ENCODE data around the gene AGAP3.
A peak's percentile ranks its signal among the peaks of the same experiment; 100 is the strongest.

The AGAP3 gene

DNA sequence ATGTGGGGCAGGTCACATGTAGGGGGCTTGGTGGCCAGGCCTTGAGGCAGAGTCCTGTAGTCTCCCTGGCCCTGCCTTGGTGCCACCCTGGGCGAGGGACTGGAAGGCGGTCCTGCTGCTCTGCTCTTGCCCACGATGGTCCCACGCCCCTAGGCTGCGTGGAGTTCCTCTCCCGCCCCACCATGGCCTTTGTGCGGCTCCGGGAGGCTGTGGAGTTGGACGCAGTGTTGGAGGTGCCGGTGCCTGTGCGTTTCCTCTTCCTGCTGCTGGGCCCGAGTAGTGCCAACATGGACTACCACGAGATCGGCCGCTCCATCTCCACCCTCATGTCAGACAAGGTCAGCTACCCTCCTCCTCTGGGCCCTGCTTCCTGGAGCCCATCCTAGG lies 15.7 kb upstream of the AGAP3 start:
- Histone ChIP-seq H3K36me3 (ENCODE audit: control insufficient read depth, insufficient read depth, low read length) (peaks cover 57% of the 10 kb centered on the region), H3K4me1 (ENCODE audit: control insufficient read depth, insufficient read depth, low read length) (no peaks in the 10 kb centered on the region), H3K9ac (ENCODE audit: low read length) (no peak overlapping the region), H3K27ac (ENCODE audit: low read depth, low read length) (no peak overlapping the region), H3K27me3 (ENCODE audit: control insufficient read depth, insufficient read depth, low read length) (no peaks in the 10 kb centered on the region), H3K4me3 (ENCODE audit: low read length) (no peak overlapping the region)

DNA sequence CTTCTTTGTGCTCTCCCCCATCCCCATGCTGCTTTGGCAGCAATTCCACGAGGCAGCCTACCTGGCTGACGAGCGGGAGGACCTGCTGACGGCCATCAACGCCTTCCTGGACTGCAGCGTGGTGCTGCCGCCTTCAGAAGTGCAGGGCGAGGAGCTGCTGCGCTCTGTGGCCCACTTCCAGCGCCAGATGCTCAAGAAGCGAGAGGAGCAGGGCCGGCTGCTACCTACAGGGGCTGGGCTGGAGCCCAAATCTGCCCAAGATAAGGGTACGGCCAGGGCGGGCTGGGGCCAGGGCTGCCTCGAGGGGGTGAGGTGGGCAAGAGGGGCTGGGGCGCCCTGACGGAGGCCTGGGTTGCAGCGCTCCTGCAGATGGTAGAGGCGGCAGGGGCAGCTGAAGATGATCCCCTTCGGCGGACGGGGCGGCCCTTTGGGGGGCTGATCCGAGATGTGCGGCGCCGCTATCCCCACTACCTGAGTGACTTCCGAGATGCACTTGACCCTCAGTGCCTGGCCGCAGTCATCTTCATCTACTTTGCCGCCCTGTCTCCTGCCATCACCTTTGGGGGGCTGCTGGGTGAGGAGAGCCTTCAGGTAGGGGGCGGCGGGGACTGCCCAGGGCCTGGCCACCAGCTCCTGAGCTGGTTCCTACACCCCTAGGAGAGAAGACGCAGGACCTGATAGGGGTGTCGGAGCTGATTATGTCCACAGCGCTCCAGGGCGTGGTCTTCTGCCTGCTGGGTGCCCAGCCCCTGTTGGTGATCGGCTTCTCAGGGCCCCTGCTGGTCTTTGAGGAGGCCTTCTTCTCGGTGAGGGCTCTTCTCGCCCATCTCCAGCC lies 15.0 kb upstream of the AGAP3 start:
- Histone ChIP-seq H3K27ac (ENCODE audit: low read depth, low read length) (no peak overlapping the region), H3K4me1 (ENCODE audit: control insufficient read depth, insufficient read depth, low read length) (no peaks in the 10 kb centered on the region), H3K9ac (ENCODE audit: low read length) (no peak overlapping the region), H3K4me3 (ENCODE audit: low read length) (no peak overlapping the region), H3K36me3 (ENCODE audit: control insufficient read depth, insufficient read depth, low read length) (peaks cover 62% of the 10 kb centered on the region), H3K27me3 (ENCODE audit: control insufficient read depth, insufficient read depth, low read length) (no peaks in the 10 kb centered on the region)

DNA sequence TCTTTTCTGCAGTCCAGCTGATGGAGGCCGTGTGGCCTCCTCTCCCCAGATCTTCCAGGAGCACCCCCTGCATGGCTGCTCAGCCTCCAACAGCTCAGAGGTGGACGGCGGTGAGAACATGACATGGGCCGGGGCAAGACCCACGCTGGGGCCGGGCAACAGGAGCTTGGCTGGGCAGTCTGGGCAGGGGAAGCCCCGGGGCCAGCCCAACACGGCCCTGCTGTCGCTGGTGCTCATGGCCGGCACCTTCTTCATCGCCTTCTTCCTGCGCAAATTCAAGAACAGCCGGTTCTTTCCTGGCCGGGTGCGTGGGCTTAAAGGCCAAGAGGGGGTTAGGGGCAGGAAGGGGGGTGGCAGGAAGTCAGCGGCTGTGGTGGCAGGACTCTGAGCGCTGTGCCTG lies 12.3 kb upstream of the AGAP3 start:
- Histone ChIP-seq H3K36me3 (ENCODE audit: control insufficient read depth, insufficient read depth, low read length) (peaks cover 44% of the 10 kb centered on the region), H3K4me1 (ENCODE audit: control insufficient read depth, insufficient read depth, low read length) (no peaks in the 10 kb centered on the region), H3K9ac (ENCODE audit: low read length) (no peak overlapping the region), H3K27ac (ENCODE audit: low read depth, low read length) (no peak overlapping the region), H3K27me3 (ENCODE audit: control insufficient read depth, insufficient read depth, low read length) (no peaks in the 10 kb centered on the region), H3K4me3 (ENCODE audit: low read length) (no peak overlapping the region)

DNA sequence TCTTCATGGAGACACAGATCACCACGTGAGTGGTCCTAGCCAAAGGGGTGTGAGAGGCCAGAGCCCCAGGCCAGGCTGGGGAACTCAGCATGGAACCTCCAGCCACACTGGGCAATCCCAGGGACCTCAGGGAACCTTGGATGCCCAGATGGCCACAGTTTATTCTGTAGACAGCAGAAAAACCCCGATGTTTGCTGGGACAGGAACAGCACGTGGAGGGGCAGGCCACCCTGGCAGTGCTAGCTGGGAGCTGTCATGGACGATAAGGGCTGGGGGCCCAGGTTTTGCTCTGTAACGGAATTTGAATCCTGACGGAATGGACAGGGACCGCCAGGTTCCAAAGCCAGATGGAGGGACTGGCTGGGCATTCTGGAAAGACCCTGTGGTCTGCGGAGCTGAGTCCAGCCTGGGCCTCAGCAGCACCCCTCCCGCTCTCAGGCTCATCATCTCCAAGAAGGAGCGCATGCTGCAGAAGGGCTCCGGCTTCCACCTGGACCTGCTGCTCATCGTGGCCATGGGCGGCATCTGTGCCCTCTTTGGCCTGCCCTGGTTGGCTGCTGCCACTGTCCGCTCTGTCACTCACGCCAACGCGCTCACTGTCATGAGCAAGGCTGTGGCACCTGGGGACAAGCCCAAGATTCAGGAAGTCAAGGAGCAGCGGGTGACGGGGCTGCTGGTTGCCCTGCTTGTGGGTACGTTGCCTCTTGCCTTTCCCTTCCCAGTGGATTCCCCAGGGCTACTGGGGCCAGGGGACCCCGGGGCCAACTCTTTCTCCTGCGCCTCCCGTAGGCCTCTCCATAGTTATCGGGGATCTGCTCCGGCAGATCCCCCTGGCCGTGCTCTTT lies 11.2 kb upstream of the AGAP3 start:
- peaks cover 40% of the 10 kb centered on the region for H3K36me3 ChIP-seq (ENCODE audit: control insufficient read depth, insufficient read depth, low read length)
- peaks cover 7% of the 10 kb centered on the region for H3K4me1 ChIP-seq (ENCODE audit: control insufficient read depth, insufficient read depth, low read length)
- H3K27ac ChIP-seq (ENCODE audit: low read depth, low read length), result no peak overlapping the region
- no peaks in the 10 kb centered on the region for H3K27me3 ChIP-seq (ENCODE audit: control insufficient read depth, insufficient read depth, low read length)
- no peak overlapping the region for H3K9ac ChIP-seq (ENCODE audit: low read length)
- H3K4me3 ChIP-seq (ENCODE audit: low read length), result no peak overlapping the region

DNA sequence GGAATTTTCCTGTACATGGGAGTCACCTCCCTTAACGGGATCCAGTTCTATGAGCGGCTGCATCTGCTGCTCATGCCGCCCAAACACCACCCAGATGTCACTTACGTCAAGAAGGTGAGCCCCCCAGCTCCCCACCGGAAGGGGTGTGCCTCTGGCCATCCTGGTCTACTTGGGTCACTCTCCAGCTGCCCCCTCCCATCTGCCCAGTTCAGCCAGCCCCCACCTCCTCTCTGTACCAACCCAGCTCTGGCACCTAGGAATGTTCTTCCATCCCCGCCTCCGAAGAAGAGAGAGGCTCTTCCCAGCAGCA lies 10.7 kb upstream of the AGAP3 start:
- Histone ChIP-seq H3K4me3 (ENCODE audit: low read length) (no peak overlapping the region), H3K4me1 (ENCODE audit: control insufficient read depth, insufficient read depth, low read length) (peaks cover 7% of the 10 kb centered on the region), H3K27me3 (ENCODE audit: control insufficient read depth, insufficient read depth, low read length) (no peaks in the 10 kb centered on the region), H3K9ac (ENCODE audit: low read length) (no peak overlapping the region), H3K27ac (ENCODE audit: low read depth, low read length) (no peak overlapping the region), H3K36me3 (ENCODE audit: control insufficient read depth, insufficient read depth, low read length) (peaks cover 35% of the 10 kb centered on the region)

DNA sequence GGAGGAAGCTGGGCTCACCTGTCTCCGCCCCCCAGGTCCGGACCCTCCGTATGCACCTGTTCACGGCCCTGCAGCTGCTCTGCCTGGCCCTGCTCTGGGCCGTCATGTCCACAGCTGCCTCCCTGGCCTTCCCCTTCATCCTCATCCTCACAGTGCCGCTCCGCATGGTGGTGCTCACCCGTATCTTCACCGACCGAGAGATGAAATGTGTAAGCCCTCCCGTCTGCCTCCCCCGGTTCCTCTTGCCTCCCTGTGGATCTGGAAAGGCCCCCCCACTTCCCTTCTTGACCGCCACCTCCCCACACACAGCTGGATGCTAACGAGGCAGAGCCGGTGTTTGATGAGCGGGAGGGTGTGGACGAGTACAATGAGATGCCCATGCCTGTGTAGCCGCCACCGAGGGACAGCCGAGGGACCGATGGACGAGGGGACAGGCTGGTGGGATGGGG lies 10.3 kb upstream of the AGAP3 start:
- Histone ChIP-seq H3K27ac (ENCODE audit: low read depth, low read length) (no peak overlapping the region), H3K27me3 (ENCODE audit: control insufficient read depth, insufficient read depth, low read length) (no peaks in the 10 kb centered on the region), H3K9ac (ENCODE audit: low read length) (no peak overlapping the region), H3K36me3 (ENCODE audit: control insufficient read depth, insufficient read depth, low read length) (peaks cover 31% of the 10 kb centered on the region), H3K4me3 (ENCODE audit: low read length) (no peak overlapping the region), H3K4me1 (ENCODE audit: control insufficient read depth, insufficient read depth, low read length) (peaks cover 10% of the 10 kb centered on the region)

DNA sequence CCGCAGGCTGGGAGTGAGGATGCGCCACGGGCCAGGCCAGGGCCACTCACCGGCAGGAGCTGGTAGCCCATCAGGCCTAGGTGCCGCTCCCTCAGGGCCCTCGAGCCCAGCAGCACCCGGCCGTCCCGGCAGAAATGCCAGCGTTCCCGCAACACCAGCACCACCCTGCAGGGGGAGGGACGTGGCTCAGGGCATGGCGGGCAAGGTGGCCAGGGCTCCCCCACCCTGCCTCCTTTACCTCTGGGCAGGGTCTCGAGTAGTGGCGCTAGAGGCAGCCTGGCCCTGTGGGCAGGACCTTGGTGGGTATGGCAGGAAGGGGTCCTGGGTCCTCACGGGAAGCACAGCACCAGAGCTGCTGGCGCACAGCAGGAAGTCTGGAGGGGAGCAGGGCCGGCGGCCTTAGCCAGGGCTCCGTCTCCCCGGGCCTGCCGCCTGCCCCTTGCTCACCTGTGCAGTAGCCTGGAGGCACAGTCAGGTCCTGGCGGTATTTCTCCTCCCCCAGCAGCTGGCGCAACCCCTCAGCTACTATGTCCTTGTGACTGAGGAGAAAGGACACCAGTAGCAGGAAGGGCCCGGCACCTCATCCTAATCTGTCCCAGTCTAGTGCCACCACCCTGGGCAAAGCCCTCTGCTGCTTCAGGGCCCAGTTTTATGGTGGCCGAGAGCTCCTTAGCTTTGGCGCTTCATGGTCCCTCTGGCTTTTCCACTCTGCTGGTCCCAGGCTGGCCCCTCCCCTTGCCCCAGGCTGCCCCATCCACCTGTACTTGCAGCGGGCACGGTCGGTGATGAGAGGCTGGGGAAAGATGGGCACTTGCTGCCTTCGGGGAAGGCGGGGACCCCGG lies 9.2 kb upstream of the AGAP3 start:
- Histone ChIP-seq H3K27ac (ENCODE audit: low read depth, low read length) (no peak overlapping the region), H3K4me1 (ENCODE audit: control insufficient read depth, insufficient read depth, low read length) (peaks cover 18% of the 10 kb centered on the region), H3K4me3 (ENCODE audit: low read length) (no peak overlapping the region), H3K9ac (ENCODE audit: low read length) (no peak overlapping the region), H3K36me3 (ENCODE audit: control insufficient read depth, insufficient read depth, low read length) (peaks cover 22% of the 10 kb centered on the region), H3K27me3 (ENCODE audit: control insufficient read depth, insufficient read depth, low read length) (no peaks in the 10 kb centered on the region)

DNA sequence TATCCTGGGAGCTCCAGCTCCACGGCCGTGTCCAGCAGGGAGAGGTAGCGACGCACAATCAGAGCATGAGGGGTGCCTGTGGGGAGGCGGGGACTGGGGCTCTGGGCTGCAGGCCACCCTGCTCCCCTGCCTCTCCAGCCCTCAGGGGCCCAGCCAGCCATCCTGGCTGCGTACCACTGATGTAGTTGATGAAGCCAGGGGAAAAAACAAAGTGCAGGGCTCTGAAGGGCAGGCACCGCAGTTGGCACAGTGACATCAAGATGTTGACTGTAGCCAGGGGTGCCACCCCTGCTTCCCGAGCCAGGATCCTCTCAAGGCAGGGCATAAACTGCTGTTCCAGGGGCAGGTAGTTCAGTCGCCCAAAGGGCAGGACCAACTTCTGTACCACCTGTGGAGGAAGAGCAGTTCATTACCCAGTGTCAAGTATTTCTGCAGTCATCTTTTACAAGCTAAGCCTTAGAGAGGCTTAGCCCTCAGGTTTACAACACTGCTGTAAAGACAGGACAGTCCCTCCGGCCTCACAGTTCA lies 8.5 kb upstream of the AGAP3 start:
- no peak overlapping the region for H3K4me3 ChIP-seq (ENCODE audit: low read length)
- H3K27ac ChIP-seq (ENCODE audit: low read depth, low read length), result no peak overlapping the region
- no peak overlapping the region for H3K9ac ChIP-seq (ENCODE audit: low read length)

DNA sequence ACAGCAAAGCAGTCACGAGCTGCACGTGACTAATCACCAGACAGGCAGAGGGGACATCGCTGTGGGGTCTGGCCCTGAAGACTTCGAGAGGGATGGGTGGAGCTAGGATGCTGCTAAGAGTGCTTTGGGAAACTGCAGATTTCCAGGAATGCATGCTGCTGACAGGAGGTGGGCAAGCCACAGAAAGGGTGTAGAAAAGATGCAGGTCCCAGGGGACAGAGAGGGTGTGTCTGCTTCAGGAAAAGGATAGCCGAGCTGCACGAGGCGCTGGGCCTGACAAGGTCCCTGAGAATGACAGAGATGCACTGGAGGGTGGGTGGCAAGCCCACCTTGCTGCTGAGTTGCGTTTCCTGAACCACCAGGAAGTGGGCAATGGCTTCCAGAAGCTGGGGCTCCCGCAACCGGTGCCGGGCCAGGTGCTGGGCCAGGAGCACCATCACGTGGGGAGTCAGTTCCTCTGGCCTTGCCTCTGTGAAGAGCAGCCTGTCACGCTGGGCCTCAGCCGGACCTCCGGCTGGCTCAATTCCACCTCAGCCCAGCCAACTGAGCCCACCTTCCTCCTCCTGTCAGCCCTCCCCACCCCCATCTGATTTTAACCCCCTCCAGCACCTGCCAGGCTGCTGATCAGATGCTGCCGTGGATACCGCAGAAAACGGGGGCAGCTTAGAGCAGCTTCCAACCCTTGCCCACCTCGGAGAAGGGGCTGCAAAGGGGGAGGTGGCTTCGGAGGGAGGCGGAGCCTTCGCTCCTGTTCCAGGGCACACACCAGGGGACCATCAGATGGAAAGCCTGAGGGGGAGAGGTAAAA lies 7.8 kb upstream of the AGAP3 start:
- Histone ChIP-seq H3K9ac (ENCODE audit: low read length) (no peak overlapping the region), H3K4me3 (ENCODE audit: low read length) (no peak overlapping the region), H3K27me3 (ENCODE audit: control insufficient read depth, insufficient read depth, low read length) (no peaks in the 10 kb centered on the region), H3K27ac (ENCODE audit: low read depth, low read length) (no peak overlapping the region), H3K36me3 (ENCODE audit: control insufficient read depth, insufficient read depth, low read length) (peaks cover 21% of the 10 kb centered on the region), H3K4me1 (ENCODE audit: control insufficient read depth, insufficient read depth, low read length) (peaks cover 25% of the 10 kb centered on the region)

More for the DNA sequence above, 8.5 kb upstream of the AGAP3 start:
- peaks cover 24% of the 10 kb centered on the region for H3K4me1 ChIP-seq (ENCODE audit: control insufficient read depth, insufficient read depth, low read length)
- H3K36me3 ChIP-seq (ENCODE audit: control insufficient read depth, insufficient read depth, low read length), result peaks cover 21% of the 10 kb centered on the region
- H3K27me3 ChIP-seq (ENCODE audit: control insufficient read depth, insufficient read depth, low read length), result no peaks in the 10 kb centered on the region

DNA sequence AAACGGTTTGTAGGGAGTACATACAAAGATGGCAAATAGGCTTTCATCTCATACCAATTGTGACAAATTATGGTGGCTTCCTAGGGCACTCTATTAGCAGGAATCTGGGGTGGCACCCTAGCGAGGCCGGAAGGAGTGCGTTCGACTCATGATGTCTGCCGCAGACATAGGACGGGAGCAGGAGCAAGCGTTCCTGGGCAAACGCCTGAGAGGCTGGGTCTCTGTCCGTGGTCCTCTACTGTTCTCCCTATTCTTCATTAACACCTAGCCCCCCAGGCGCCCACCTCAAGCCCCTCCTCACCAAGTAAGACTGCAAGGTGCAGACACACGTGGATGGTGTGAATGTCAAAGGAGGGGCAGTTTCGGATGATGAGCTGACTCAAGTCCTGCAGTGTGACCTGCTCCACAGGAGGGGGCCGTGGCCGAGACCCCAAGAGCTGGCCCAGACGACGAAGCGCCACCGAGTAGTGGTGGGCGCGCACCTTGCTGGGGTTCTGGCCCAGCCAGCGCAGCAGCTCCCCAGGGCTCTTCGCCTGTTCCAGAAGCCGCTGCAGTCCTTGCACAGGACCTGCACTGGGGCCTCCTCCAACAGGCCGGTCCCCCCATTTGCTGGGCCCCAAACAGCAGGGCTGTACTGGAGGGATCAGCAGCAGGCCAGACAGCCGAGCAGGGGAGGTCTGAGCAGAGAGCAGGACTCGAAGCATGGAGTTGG lies 6.9 kb upstream of the AGAP3 start:
- peaks cover 17% of the 10 kb centered on the region for H3K36me3 ChIP-seq (ENCODE audit: control insufficient read depth, insufficient read depth, low read length)
- H3K27me3 ChIP-seq (ENCODE audit: control insufficient read depth, insufficient read depth, low read length), result no peaks in the 10 kb centered on the region
- H3K9ac ChIP-seq (ENCODE audit: low read length), result peak overlapping the region; percentile 87
- peaks cover 25% of the 10 kb centered on the region for H3K4me1 ChIP-seq (ENCODE audit: control insufficient read depth, insufficient read depth, low read length)
- peak overlapping the region; percentile 74 for H3K4me3 ChIP-seq (ENCODE audit: low read length)
- peak overlapping the region; percentile 93 for H3K27ac ChIP-seq (ENCODE audit: low read depth, low read length)

DNA sequence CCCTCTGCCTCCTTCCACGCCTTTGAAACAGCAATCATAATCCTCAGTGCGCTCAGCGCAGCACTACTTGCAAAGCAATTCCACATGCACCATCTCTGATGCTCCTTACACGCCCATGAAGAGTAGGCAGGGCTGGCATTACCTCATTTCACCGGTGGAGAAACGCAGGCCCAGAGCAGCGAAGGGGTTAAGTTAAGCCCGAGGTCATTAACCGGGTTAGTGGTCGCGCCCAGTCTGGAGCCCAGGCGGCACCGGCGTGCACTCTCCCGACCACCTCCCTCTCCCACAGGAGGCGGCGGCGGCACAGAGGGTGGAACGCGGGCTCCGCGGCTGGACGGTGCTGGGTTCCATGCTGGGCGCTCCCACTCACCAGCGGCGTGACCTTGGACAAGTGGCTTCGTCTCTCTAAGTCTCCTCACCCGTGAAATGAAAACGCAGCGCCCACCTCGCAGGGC lies 6.2 kb upstream of the AGAP3 start:
- Histone ChIP-seq H3K27ac (ENCODE audit: low read depth, low read length) (peak overlapping the region; percentile 93), H3K36me3 (ENCODE audit: control insufficient read depth, insufficient read depth, low read length) (peaks cover 10% of the 10 kb centered on the region), H3K9ac (ENCODE audit: low read length) (peak overlapping the region; percentile 87), H3K4me1 (ENCODE audit: control insufficient read depth, insufficient read depth, low read length) (peaks cover 25% of the 10 kb centered on the region), H3K4me3 (ENCODE audit: low read length) (peak overlapping the region; percentile 74), H3K27me3 (ENCODE audit: control insufficient read depth, insufficient read depth, low read length) (no peaks in the 10 kb centered on the region)
